Activated CD8-positive, alpha-beta T cell treated with anti-CD3 and anti-CD28 coated beads, Interleukin-2, amount 10 ng/mL, durations not matched to agents 7 days and 5 days (primary cell): Measurements from ENCODE around the gene EYS. TPM values are rescaled to one million over a fixed set of nuclear protein-coding genes. Genes with fewer than 3 reads are reported as not detected.

Source experiments
- ATAC-seq: fragments of 150-1000 bp; cut with Tn5 transposase; one replicate; pipeline ENCODE4 v1.10.0; 2021; ENCODE audit warnings: moderate library complexity
- CTCF ChIA-PET: fragments of 350-600 bp; sonication (Branson Sonifier 250); formaldehyde crosslinking; loops from one replicate; lab custom pipeline; 2021; ENCODE audit warnings: antibody characterized with exemption; lab: Charles Lee
- POLR2A ChIA-PET: fragments of 350-600 bp; sonication (Branson Sonifier 250); formaldehyde crosslinking; loops from one replicate; lab custom pipeline; 2021; ENCODE audit warnings: antibody characterized with exemption; lab: Charles Lee
- DNase-seq: peaks from one replicate; pipeline ENCODE4 v3.0.0-alpha.2; 2020
- H3K27ac Mint-ChIP-seq: one replicate; pipeline ENCODE4 v1.8.0; 2021; ENCODE audit warnings: mild to moderate bottlenecking, mixed read lengths
- H3K27me3 Mint-ChIP-seq: one replicate; pipeline ENCODE4 v1.8.0; 2021; ENCODE audit warnings: low read depth, mixed read lengths
- H3K36me3 Mint-ChIP-seq: one replicate; pipeline ENCODE4 v1.8.0; 2021; ENCODE audit warnings: low read depth, mixed read lengths
- H3K4me1 Mint-ChIP-seq: one replicate; pipeline ENCODE4 v1.8.0; 2021; ENCODE audit warnings: low read depth, mixed read lengths
- H3K4me3 Mint-ChIP-seq: one replicate; pipeline ENCODE4 v1.8.0; 2021; ENCODE audit warnings: mild to moderate bottlenecking, mixed read lengths
- H3K9me3 Mint-ChIP-seq: one replicate; pipeline ENCODE4 v1.8.0; 2022; ENCODE audit warnings: mixed read lengths; ENCODE audit not compliant: insufficient read depth
- total RNA-seq, 2 experiments: library from RNA; stranded (reverse); gene quantifications; one replicate each; pipeline ENCODE4 v1.2.3, GENCODE V29; 2021

Gene EYS
- total RNA-seq, 2 experiments from 2014 or later: not detected

DNA sequence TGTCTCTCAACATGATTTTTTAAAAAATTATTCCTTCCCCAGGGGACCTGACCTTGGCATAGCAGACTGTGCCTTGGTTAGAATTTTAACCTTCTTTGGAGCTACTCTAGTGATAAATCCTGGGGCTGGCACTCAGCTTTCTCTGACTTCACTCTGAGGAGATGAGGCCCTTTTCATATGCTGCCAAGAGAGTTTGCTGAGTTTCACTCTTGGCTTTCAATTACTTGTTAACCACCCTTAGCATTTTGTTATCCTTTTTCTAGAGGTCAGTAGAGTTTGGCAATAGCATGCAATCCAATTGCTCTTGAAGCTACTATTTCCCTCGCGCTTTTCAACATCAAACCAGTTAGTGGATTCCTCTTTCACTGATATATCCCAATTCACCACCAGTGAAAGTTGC is 920.3 kb downstream of the EYS start:
- ChIA-PET CTCF (no interaction called here), POLR2A (no interaction called here)
- DNase-seq (no peak), ATAC-seq (no peak)
- Mint-ChIP-seq H3K4me3 (no peak overlapping the region), H3K4me1 (no peaks in the 10 kb centered on the region), H3K9me3 (peaks cover 3% of the 10 kb centered on the region), H3K27me3 (no peaks in the 10 kb centered on the region), H3K27ac (no peak overlapping the region), H3K36me3 (no peaks in the 10 kb centered on the region)

DNA sequence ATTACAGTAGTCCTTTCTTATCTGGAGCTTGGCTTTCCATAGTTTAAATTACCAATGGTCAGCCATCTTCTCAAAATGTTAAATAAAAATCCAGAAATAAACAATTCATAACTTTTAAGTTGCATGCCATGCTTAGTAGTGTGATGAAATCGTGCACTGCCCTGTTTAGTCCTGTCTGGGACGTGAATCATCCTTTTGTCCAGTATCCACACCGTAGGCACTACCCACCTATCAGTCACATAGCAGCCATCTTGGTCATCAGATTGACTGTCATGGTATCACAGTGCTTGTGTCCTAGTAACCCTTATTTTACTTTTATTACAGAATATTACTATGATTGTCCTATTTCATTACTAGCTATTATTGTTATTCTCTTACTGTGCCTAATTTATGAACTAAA is 924.1 kb downstream of the EYS start:
- CTCF ChIA-PET: no interaction called here
- H3K36me3 Mint-ChIP-seq: no peaks in the 10 kb centered on the region

DNA sequence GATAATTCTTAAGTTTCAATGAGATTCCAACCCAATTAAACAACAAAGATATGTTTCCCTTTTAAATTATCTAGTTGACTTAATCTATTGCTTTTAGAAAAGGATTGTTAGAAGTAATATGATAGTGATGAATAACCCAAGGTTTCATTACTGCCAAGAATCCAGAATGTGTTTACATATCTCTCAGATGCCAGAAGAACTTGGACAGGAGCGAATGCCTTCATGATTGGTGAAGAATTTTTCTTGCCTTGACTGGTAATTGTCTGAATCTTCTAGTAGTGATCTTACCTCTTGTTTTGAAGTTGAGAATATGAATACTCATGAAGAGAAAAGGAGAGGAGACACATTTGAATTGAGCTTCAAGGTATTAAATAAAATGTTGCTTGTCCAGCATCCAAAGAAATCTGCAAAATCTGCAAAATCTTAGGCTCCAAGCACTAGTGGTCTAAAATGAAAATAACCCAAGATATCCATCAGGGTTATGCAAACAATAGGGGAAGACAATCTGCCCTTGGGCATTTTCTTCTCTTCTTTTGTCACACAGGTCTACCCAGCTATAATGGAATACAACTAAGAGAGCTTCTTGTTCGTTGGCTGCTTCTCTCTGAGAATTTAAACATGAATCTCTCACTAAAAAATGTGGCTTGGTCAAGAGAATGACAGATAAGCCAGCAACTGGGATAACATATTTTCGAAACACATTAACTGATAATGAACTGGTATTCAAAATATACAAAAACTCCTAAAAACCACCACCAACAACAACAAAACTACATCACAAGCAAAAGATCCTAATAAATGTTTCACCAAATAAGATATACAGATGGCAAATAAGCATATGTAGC is 928.9 kb downstream of the EYS start:
- peaks cover 10% of the 10 kb centered on the region for H3K9me3 Mint-ChIP-seq
- no peak for ATAC-seq
- H3K27me3 Mint-ChIP-seq: no peaks in the 10 kb centered on the region
- no peak overlapping the region for H3K4me3 Mint-ChIP-seq
- H3K4me1 Mint-ChIP-seq: no peaks in the 10 kb centered on the region
- no peak for DNase-seq
- no peaks in the 10 kb centered on the region for H3K36me3 Mint-ChIP-seq
- ChIA-PET CTCF (no interaction called here), POLR2A (no interaction called here)
- H3K27ac Mint-ChIP-seq: no peak overlapping the region

More for the DNA sequence above, 924.1 kb downstream of the EYS start:
- Mint-ChIP-seq H3K9me3 (peaks cover 6% of the 10 kb centered on the region), H3K27me3 (no peaks in the 10 kb centered on the region), H3K4me1 (no peaks in the 10 kb centered on the region), H3K27ac (no peak overlapping the region), H3K4me3 (no peak overlapping the region)
- ATAC-seq (no peak), DNase-seq (no peak)
- POLR2A ChIA-PET: no interaction called here

DNA sequence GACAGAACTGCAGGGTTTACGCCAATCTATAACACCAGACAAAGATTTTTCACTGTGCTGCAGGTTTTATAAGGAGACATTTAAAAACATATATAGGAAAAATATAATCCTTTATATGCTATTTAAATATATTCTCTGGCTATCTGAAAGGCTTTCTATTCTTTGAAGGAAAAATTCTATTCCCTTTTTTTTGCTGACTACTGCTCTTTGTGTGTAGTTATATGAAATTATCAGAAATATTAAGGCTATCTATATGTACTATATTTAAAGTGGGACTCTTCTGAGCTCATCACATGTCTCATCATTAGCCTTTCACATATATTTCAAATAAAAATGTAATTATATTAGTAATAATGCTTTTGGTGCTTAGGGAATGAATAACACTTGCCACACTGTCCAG is 930.7 kb downstream of the EYS start:
- ChIA-PET POLR2A (no interaction called here), CTCF (no interaction called here)
- DNase-seq (no peak), ATAC-seq (no peak)
- Mint-ChIP-seq H3K4me1 (no peaks in the 10 kb centered on the region), H3K4me3 (no peak overlapping the region), H3K36me3 (no peaks in the 10 kb centered on the region), H3K9me3 (peaks cover 10% of the 10 kb centered on the region), H3K27me3 (no peaks in the 10 kb centered on the region), H3K27ac (no peak overlapping the region)

DNA sequence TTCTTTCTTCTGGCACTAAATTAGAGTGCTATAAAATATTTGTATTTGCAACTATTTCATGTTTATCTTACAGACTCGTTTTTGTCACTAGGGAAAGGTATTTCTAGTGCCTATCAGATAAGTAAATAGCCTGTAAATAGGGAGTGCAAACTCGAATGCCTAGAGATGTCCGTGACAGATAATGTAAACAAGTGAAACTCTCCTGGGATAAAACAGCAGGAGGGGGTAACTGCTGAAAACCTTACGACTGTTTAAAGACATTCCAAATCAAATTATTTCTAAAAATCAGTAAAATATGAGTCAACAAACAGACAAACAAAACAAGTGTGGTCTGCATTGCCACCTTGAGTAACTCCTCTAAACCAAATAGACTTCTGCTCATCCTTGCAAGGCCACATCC is 932.1 kb downstream of the EYS start:
- CTCF ChIA-PET: no interaction called here
- Mint-ChIP-seq H3K9me3 (peaks cover 6% of the 10 kb centered on the region), H3K36me3 (no peaks in the 10 kb centered on the region), H3K4me3 (no peak overlapping the region), H3K27ac (no peak overlapping the region), H3K27me3 (no peaks in the 10 kb centered on the region), H3K4me1 (no peaks in the 10 kb centered on the region)
- POLR2A ChIA-PET: no interaction called here
- no peak for DNase-seq
- ATAC-seq: no peak

DNA sequence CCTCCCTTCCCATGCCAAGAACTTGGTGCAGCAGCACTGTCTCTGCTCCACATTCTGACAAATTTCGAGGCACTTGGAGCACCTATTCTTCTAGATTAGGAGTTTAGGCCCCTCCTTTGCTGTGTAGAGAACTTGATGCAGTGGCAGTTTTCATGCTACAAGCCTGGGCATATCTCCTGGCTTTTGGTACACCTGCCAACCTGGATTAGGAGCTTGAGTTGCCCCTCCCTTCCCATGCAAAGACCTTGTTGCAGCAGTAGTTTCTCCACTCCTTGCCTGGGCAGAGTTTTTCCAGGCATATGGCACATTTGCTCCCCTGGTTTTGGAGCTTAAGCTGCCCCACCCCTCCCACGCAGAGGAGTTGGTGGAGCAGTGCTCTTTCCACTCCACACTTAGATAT is 956.1 kb downstream of the EYS start:
- ATAC-seq (no peak), DNase-seq (no peak)
- ChIA-PET CTCF (no interaction called here), POLR2A (no interaction called here)
- H3K36me3 Mint-ChIP-seq: no peaks in the 10 kb centered on the region
- H3K27ac Mint-ChIP-seq: no peak overlapping the region
- H3K9me3 Mint-ChIP-seq: peaks cover 7% of the 10 kb centered on the region
- H3K4me1 Mint-ChIP-seq: no peaks in the 10 kb centered on the region
- H3K27me3 Mint-ChIP-seq: no peaks in the 10 kb centered on the region
- no peak overlapping the region for H3K4me3 Mint-ChIP-seq

DNA sequence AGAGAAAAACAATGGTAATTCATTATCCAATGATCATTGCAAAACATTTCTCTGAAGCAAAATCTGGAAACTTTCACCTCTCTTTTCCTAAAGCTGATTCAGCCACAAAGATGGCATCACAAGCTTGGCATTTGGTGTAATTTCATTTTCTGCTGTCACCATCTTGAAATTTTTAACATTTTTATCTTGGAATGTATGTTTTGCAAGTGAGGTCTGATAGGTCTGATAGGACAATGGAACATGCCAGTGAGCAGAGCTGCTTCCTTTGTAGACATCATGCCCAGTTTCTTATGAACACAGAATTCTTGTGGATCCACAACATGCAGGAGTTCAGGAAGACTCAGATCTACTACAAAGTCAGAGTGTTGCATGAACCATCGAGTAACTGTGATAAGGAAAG is 969.6 kb downstream of the EYS start:
- ChIA-PET POLR2A (no interaction called here), CTCF (no interaction called here)
- Mint-ChIP-seq H3K4me1 (no peaks in the 10 kb centered on the region), H3K9me3 (peaks cover 12% of the 10 kb centered on the region), H3K27me3 (no peaks in the 10 kb centered on the region), H3K36me3 (no peaks in the 10 kb centered on the region), H3K4me3 (no peak overlapping the region), H3K27ac (no peak overlapping the region)
- DNase-seq (no peak), ATAC-seq (no peak)

DNA sequence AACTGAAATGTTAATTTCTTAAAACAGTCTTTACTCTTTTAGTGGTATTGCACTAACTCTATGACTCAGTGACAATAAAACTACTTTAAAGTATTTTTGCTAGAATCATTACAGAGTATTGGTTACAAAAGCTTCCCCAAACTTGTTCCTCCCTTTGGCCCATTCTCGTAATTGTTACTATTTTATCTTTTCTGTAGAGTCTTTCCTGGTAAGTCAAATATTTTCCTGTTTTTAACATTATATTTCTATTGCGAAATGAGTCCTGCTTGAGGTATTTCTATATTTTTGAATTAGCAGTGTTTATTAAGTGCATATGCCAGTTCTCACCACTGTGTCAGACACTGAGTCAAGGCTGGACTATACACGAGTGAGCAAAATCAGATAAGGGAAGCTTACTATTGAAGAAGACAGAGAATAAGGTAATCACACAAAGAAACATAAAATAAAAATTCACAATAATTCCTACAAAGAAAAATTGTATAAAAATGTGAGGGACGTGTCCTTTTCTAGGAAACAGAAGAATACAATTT is 970.5 kb downstream of the EYS start:
- DNase-seq (no peak), ATAC-seq (no peak)
- Mint-ChIP-seq H3K36me3 (no peaks in the 10 kb centered on the region), H3K9me3 (peaks cover 12% of the 10 kb centered on the region), H3K27ac (no peak overlapping the region), H3K27me3 (no peaks in the 10 kb centered on the region), H3K4me1 (no peaks in the 10 kb centered on the region), H3K4me3 (no peak overlapping the region)
- ChIA-PET CTCF (no interaction called here), POLR2A (no interaction called here)

DNA sequence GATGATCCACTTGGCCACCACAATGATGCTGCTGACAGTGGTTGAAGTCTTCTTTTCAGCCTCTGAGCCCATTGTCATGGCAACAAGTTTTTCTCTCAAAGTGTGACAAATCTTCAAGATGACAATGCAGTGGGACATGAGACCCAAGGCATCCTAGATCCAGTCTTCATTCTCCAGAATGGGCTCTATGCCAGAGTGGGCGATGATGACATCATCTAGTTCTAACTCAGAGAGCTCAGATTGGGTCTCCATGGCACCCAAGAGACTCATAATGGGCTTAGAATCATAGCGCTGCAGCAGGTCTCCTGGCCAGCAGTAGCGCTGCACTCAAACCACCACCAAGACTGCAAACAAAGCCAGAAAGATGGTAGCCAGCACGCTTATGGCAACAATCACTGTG is 973.6 kb downstream of the EYS start:
- no peaks in the 10 kb centered on the region for H3K36me3 Mint-ChIP-seq
- no peak overlapping the region for H3K4me3 Mint-ChIP-seq
- no peak for ATAC-seq
- ChIA-PET CTCF (no interaction called here), POLR2A (no interaction called here)
- H3K27ac Mint-ChIP-seq: no peak overlapping the region
- no peak for DNase-seq
- no peaks in the 10 kb centered on the region for H3K4me1 Mint-ChIP-seq
- peaks cover 14% of the 10 kb centered on the region for H3K9me3 Mint-ChIP-seq
- no peaks in the 10 kb centered on the region for H3K27me3 Mint-ChIP-seq

DNA sequence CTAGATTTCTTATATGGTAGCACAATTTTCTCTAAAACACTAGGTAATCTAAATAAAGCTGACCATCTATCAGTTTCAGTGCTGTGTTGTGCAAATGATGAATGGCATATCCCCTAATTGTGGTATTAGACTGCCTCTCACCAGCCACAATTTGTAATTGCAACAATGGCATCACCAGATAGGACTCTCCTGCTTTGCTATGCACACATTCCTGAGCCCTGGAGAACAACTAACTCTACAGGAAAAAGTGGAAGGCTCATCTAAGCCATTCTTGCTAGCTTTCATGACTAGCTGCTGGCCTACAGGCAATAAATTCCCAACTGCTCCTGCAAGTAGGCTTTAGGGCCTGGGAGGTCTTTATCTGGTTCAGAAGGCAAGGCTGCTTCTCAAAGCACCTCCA is 974.1 kb downstream of the EYS start:
- DNase-seq (no peak), ATAC-seq (no peak)
- no peaks in the 10 kb centered on the region for H3K36me3 Mint-ChIP-seq
- H3K4me3 Mint-ChIP-seq: no peak overlapping the region
- no peaks in the 10 kb centered on the region for H3K4me1 Mint-ChIP-seq
- H3K9me3 Mint-ChIP-seq: peaks cover 14% of the 10 kb centered on the region
- ChIA-PET CTCF (no interaction called here), POLR2A (no interaction called here)
- no peak overlapping the region for H3K27ac Mint-ChIP-seq
- no peaks in the 10 kb centered on the region for H3K27me3 Mint-ChIP-seq

DNA sequence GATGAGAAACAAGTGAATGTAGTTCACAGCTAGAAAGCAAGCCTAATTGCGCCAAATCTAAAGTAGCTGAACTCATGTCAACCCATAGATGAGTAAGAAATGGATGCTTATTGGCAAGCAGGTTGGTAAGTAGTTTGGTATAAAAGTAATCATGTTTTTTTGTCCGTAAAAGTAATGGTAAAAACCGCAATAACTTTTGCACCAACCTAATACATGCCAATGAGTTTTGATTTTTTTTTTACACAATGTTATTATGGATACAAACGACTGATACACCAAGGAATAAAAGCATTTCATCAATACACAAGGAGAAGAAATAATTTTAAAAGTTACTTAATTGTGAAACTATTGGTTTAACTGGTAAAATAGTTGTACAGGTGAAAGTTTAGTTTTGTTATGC is 977.5 kb downstream of the EYS start:
- ChIA-PET CTCF (interaction anchor here (0.7 kb wide), 1 partner anchor 870 kb away, joined by 4 read pairs; no protein-coding TSS in a partner anchor), POLR2A (no interaction called here)
- Mint-ChIP-seq H3K36me3 (no peaks in the 10 kb centered on the region), H3K4me3 (no peak overlapping the region), H3K27ac (no peak overlapping the region), H3K9me3 (peaks cover 23% of the 10 kb centered on the region), H3K27me3 (no peaks in the 10 kb centered on the region), H3K4me1 (no peaks in the 10 kb centered on the region)
- ATAC-seq: no peak
- DNase-seq: no peak

DNA sequence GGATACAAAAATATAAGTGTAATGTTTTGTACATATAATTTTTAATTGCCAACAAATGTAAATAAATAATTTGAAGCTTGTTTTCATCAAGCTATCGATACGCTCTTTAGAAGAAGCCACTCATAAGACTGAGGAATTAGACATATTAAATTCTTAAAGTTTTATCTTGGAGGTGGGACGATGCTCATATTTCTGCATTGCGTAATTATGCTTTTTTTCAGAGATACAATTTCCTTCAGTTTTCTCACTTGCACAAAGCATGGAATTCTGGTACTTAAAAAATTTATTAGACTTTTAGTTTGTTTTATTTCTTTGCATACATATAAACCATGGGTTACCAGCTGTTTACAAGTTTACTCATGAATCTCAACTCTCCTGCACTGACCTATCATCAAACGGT is 980.0 kb downstream of the EYS start:
- ATAC-seq (no peak), DNase-seq (no peak)
- ChIA-PET POLR2A (no interaction called here), CTCF (no interaction called here)
- no peaks in the 10 kb centered on the region for H3K27me3 Mint-ChIP-seq
- H3K9me3 Mint-ChIP-seq: peaks cover 20% of the 10 kb centered on the region
- H3K4me3 Mint-ChIP-seq: no peak overlapping the region
- no peaks in the 10 kb centered on the region for H3K4me1 Mint-ChIP-seq
- no peaks in the 10 kb centered on the region for H3K36me3 Mint-ChIP-seq
- no peak overlapping the region for H3K27ac Mint-ChIP-seq
